Right renal cortex interstitium (tissue), 3 donors: ENCODE results near the gene CYP26B1. TPM values are rescaled to one million over a fixed set of nuclear protein-coding genes. Genes with fewer than 3 reads are reported as not detected.
"Not testable (repeated sequence)": the region's sequence is repeated elsewhere in the genome, so short reads cannot be mapped to it uniquely, and the experiment has no call there.

Experiments
- DNase-seq, 3 donors: peaks; one replicate each; pipeline ENCODE4 v3.0.0-alpha.2; 2013; ENCODE audit warnings: low read depth in 3 of 3, low spot score in 2 of 3
- polyA plus RNA-seq, 3 donors: library from polyadenylated mRNA; unstranded; fragments of 120-200 nt; gene quantifications; one replicate each; pipeline ENCODE4 v1.2.1, GENCODE V29; 2013; ENCODE audit not compliant: insufficient read length in 3 of 3

The CYP26B1 gene
- polyA plus RNA-seq, 3 donors = 12.6 to 16.8 (median 13.0) TPM

DNA sequence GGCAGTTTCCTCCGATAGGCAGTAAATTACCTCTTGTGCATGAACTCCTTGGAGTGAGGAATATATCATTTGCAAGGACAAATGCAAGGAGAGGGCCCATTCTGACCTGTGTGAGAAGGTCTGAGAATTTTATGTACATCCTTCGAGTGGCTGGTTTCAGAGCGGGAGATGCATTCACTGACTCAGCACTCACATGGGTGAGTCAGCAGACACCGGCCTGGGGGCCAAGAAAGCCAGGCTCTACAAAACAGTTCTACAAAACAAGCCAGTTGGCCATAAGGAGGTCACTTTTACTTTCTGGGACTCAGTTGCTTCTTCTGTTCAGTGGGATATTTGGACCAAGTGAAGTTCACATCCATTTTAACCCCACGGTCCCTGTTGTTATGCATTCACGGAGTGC, 35.3 kb downstream of the CYP26B1 start:
- DNase-seq = no peak

DNA sequence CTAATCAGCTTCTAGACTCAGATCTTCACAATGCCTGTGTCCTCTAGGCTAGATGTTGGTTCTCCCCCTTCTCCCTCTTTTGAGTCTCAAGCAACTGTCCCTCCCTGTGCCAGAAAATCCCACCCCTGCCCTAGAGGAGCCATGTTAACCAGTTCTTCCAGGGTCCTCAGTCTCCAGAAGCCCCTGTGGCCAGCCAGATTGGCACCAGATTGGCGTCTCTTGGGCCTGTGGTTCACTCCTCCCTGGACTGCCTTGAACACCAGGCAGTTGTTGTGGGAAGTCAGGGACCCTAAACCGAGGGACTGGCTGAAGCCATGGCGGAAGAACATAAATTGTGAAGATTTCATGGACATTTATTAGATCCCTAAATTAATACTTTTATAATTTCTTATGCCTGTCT, 36.6 kb downstream of the CYP26B1 start:
- no peak for DNase-seq

DNA sequence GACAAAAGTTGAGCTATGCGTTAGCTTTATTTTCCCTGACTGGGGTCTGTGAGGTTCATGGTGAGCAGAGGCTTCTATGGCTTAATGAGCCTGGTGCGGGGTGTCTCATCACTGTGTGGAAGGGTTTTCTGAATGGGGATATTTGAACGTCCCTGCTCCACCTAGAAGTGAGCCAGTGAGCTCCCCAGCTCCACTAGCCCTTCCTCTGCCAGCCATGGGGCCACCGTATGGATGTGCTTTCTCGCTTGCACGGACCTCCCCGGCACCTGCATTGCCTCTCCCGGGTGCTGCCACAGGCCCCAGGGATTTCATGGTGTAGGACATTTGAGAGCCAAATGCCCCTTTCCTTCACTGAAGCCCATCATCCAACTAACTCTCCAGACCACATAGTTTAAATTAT, 37.8 kb downstream of the CYP26B1 start:
- no peak for DNase-seq

DNA sequence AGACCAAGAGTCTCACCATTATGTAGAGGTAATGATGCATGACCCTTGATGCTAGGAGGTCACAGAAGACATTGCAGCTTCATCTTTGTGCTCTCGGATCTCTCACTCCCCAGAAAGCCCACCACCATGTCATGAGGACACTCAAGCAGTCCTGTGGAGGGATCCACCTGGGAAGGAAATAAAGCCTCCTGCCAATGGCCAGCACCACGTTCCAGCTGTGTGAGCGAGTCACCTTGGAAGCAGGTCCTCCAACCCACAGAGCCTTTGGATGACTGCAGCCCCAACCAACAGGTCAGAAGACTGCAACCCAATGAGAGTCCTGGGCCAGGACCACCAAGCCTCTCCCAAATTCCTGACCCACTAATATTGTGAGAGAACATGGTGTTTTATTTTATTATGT, 38.4 kb downstream of the CYP26B1 start:
- no peak for DNase-seq

DNA sequence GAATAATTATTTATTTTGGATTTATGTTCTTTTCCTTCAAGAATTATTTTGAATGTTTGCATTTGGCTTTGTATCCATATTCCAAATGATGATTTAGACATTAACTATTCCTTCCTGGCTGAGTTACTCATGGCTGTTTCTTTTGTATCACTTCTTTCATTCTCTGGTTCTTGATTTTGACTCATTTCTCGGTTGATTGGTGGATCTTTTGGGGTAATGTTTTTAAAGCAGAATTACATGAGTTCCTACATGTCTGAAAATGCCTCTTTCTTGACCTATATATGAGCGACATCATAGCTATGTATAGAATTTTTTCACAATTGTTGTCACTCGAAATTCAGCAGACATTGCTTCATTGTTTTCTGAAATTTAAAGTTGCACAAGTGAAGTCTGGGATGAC, 39.5 kb downstream of the CYP26B1 start:
- DNase-seq = no peak

DNA sequence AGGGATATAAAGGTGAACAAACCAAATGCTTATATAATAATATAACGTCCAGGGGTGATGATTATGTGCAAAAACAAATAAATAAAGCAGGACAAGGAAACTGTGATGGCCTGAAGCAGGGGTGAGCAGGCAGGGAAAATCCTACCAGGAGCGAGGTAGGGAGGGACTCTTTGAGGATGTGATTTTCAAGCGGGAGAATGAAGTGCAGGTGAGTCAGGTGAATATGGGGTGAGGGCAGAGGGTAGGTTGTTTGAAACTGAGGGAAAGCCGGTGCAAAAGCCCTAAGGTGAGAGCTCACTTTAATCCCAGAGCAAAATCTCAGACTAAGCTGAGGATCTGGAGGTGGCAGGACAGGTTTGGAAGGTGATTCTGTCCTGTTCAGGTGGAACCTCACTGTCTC, 40.7 kb downstream of the CYP26B1 start:
- DNase-seq = no peak

DNA sequence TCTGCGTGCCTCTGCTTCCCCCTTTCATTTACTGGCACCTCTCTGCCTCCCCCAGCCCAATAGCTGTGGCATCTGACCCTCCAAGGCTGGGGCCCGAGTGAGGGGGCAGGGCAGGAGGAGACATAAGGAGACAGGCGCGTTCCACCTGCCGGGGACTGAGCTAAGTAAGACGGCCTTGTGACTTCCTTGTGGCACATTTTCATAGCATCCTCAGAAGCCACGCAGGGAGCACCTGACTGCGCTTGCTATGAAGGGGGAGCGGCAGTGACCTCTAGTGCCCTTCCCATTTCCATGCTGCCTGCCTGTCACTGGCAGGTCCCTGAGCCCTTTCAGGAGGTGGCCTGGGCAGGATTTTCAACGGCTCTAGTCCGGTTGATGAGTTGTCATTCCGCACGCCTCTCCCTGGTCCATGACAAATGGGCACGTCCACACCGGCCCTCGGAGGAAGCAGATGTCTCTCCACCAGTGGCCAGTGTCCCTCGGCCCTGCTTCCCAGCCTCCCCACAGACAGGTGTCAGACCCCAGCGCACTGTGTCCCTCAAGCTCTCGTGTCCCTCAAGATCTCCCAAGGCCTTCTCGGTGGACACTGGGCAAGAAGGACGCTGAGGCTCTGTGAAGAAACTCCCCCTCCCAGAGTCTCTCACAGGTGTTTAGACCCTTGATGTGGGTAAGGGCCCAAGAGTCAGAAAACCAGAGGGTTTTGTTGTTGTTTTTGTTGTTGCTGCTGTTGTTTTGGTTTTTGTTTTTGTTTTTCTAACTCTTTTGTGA, 42.7 kb downstream of the CYP26B1 start:
- no peak for DNase-seq

DNA sequence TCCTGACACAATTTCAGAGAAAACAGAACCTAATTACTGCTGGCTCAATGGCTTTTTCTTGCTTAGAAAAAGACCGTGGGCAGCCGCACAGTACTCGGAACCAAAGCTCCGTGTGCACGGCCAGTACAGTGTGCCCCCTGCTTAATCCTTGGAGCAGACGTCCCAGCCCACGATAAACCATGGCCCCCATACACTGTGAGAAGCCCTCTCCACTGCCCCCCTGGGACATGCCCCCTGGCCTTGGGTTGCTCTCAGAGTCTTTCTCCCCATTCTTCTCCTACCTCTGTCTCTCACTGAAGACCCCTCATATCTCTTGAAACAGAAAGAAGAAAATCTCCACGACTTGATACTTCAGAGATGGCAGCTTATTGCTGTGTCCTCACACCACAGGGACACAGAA, 44.0 kb downstream of the CYP26B1 start:
- DNase-seq = no peak

DNA sequence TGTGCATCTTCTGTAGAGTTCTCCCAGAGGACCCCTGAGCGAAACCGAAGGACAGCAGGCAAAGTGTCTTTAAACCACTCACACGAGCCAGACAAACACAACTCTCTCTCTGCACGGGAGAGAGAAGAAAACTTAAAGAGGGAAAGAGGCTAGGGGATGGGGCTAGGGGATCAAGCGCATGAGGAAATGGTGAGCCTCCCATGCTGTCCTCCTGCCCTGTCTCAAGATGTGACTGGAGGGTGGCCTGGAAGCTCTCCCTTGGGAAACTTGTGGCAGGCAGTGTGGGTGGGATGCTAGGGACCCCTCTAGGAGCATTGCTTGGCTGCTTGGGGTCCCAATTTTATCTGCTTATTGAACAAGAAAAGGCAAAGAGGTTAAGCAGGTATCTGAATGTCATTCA, 44.5 kb downstream of the CYP26B1 start:
- DNase-seq = no peak

DNA sequence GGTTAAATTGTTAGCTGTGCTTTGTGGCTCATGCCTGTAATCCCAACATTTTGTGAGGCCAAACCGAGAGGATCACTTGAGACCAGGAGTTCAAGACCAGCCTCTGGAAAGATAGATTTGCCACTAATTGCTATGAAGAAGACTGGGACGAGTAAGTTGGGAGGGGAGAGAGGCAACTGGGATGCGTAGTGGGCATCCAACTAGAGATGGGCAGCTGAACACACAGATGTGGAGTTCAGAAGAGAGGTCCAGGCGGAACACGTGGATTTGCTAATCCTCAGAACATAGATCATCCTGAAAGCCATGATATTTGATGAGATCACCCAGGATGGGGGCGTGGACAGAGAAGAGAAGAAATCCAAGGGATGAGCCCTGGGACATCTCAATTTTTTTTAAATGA, 48.7 kb downstream of the CYP26B1 start:
- no peak for DNase-seq

DNA sequence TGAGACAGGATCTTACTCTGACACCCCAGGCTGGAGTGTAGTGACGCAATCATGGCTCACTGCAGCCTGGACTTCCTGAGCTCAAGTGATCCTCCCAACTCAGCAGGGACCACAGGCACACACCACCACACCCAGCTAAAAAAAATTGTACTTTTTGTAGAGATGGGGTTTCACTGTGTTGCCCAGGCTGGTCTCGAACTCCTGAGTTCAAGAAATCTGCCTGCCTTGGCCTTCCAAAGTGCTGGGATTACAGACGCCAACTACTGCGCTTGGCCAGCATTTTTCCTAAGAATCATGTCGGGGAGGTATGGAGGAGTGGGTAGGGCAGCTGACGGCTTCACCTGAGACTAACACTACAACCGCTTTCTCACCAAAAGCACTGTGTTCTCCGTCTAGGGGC, 50.4 kb downstream of the CYP26B1 start:
- DNase-seq = no peak

DNA sequence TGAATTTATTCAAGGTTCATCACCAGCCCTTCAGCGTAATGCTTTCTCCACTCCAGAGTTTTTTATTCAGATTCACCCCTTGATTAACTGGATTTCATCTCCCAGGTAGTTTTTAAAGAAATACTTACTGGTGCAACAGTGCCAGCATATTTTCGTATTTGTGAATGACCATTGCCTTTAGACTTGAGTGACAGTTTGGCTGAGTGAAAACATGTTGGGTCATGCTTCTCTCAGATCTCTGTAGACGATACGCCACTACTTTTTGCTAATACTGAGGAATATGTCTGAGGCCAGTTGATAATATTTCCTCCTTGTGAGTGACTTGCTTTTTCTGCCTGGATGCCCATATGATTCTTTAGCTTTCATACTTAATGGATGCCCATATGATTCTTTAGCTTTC, 51.5 kb downstream of the CYP26B1 start:
- DNase-seq = no peak

DNA sequence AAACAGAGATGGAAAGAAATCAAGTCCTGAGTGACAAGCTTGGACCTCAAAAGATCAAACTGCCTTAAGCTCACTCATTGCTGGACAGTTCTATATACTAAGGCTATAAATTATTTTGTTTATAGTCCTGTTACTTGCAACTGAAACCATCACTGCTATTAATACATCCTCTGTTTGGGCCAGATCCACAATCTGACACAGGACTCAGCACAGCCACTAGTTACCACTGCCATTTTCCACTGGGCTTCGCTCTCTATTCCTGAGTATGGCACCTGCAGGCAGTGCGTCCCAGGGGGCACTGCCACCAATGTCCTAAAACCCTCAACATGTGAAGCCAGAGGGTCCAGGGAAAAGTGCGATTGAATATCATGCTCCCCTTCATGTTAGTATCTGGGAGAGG, 52.3 kb downstream of the CYP26B1 start:
- DNase-seq = no peak

DNA sequence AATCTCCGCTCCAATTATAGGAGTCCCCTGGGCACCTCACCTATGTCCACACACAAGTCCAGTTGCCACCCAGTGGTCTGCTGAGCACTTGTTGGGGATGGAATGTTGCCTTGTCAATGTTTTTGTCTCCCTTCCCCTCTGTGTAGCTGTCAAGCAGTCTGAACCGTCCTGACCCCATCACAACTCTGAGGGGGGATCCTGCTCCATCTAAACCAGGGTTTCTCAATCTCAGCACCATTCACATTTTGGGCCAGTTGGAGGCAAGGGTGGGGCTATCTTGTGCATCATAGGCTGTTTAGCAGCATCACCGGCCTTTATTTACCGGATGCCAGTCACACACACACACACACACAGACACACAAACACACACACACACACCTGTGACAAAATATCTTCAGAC, 53.0 kb downstream of the CYP26B1 start:
- no peak for DNase-seq

DNA sequence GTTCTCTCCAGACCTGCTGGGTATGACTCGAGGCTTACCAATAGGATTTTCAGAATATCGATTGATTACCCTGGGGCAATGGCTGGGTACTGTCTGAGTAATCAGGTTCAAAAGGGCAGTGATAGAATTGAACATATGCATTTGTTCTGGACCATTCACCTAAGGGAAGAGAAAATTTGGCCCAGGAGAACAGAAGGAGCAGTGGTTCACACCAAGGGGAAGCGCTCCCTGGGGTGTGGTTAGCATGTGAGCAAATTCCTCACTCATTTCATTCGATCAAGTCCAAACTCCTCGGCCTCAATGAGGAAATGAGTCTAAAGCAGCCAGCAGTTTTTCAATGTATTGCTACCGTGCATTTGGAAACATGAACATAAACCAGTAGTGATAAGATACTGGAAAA, 55.6 kb downstream of the CYP26B1 start:
- no peak for DNase-seq

DNA sequence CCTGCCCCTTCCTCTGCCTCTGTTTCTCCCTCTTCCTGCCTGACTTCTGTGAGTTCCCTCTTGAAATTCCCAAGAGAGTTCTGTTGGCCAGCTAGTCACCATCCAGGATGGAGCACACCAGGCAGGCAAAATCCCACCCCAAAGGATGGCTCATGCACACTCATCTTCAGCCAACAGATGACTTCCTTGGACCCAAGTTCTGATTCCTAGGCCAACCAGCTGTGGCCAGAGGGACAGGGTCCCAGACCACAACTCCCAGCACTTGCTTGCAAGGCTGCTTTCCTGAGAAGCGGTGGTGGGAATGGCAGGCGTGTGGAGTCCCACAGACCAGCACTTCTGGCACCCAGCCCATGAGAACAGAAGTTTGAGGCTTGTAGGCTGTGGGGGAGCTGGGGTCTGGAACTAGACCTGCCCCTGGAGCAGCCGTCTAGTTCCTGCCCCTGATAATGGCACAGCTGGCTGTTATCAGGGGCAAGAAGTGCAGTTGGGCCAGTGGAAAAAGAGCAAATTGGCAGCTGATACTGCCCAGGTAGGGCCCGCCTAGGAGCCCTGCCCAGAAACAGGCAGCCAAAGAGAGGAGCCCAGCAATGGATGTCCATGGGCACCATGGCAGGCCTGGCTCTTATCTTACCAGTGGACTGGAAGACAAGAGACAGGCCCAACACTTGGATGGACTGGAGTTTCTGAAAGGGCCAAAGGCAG, 56.7 kb downstream of the CYP26B1 start:
- no peak for DNase-seq

DNA sequence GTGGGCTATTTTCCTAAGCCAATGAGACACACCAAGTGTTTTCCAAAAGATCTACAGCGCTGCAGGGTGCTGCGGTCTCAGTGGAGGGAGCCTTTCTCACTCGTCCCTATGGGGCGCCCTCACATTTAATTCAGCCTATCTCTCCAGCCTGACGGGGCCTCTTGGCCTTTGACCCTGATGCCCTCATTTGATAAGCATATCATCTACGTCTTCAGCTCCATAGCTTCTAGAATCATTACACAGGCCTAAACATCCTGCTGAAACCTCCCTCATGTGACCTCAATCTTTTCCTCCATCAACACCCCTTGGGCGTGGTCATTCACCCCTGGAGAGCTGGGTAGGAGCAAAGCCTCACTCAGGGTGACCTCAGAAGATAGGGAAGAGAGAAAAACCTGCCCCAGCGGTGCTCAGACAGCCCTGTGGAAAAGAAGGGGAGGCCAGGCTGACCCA, 57.4 kb downstream of the CYP26B1 start:
- no peak for DNase-seq

DNA sequence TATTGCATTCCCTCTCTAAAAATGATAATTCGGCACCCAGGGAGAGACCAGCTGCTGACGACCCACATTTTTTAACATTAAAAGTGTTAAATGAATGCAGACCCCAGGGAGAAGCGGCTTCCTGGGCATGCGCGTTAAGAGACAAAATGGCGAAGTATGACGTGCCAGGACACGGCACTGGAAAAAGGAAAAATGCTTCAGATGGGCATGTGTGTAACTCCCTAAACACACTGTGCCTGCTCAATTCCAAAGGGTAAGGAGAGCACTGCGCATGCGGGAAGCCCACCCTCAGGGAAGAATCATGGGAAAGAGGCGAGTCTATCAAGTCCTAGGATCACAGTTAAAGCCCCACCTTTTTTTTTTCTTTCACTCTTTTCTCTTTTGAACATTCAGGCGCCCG, 58.1 kb downstream of the CYP26B1 start:
- no peak for DNase-seq

DNA sequence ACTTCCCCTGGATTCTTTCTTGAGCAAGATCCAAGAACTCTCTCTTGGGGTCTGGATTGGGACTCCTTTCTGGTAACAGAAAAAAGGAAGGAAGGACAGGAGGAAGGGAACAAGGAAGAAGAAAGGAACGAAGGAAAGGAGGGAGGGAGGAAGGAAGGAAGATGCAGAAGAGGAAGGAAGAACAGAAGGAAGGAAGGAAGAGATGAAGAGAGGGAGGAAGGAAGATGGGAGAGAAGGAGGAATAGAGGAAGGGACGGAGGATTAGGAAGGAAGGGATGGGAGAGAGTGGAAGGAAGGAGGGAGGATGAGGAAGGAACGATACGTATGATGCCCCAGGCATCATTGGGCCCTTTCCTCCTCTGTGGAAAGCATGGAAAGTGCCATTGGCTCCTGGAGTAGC, 58.6 kb downstream of the CYP26B1 start:
- no peak for DNase-seq

DNA sequence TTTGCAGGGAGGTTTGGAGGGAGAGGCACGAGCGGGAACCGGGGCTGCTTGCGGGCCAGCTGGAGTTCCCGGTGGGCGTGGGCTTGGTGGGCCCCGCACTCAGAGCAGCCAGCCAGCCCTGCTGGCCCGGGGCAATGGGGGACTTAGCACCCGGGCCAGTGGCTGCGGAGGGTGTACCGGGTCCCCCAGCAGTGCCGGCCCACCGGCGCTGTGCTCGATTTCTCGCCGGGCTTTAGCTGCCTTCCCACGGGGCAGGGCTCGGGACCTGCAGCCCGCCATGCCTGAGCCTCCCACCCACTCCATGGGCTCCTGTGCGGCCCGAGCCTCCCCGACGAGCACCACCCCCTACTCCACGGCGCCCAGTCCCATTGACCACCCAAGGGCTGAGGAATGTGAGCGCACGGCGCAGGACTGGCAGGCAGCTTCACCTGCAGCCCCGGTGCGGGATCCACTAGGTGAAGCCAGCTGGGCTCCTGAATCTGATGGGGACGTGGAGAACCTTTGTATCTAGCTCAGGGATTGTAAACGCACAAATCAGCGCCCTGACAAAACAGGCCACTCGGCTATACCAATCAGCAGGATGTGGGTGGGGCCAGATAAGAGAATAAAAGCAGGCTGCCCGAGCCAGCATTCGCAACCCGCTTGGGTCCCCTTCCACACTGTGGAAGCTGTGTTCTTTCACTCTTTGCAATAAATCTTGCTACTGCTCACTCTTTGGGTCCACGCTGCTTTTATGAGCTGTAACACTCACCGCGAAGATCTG, 60.6 kb downstream of the CYP26B1 start:
- DNase-seq = not testable (repeated sequence)

DNA sequence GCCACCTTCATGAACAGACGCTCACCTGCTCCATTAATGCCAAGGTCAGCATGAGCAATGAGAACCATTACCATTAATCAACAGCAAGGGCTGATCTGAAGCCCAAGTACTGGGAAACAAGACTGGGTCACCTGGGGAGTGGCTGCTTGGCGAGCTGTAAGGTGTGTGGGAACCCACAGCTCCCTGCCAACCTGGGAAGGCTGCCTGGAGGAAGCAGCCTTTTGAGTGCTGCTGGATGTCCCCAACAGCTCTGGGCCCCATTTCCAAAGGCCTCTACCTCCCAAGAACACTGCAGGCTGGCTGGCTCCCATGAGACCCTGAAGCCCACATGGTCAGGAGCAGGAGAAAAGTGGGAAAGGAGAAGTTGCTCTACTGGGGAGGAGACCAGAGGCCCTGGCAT, 62.1 kb downstream of the CYP26B1 start:
- DNase-seq = no peak

DNA sequence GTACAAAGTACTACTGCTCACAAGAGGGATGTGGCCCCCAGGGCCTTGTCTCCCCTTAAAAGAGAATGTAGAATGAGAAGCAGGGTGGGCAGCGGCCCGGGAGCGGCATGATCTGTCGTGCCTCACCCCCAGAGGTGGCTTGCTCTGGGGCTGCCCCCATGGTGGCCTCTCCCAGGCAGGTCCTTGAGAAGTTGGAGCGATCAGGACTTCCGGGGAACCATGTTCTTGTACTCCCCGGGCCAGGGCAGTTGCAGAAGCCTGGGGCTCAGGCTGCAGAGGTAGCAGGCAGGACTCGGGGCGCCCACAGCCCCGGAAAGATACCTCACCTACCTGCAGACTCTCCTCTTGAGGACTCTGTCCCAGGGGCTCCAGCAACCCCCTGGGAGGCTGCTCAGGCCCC, 62.6 kb downstream of the CYP26B1 start:
- no peak for DNase-seq
